ENCODE results near the gene BAZ1B.
"Not testable (repeated sequence)": the region's sequence is repeated elsewhere in the genome, so short reads cannot be mapped to it uniquely, and the experiment has no call there.

Gene BAZ1B

GRCh38 chr7:73503229-73503628, 18.9 kb downstream of the BAZ1B start:
- DNase-seq, result no peak

DNA sequence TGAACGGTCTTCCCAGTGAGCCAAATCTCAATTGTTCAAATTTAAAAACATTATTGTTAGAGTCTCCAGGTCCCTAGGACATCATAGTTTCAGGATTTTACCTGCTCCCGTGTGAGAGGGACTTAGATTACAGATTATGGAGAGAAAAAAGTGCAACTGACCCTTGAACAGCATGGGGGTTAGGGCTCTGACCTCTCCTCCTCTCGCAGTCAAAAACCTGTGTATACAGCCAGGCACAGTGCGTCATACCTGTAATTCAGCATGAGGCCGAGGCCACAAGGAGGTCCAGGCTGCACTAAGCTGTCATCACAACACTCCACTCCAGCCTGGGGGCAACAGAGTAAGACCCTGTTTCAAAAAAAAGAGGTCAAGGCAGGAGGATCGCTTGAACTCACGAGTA, 25.5 kb downstream of the BAZ1B start:
- no peak for DNase-seq

- not testable (repeated sequence) for DNase-seq
These were observed 26.6 kb downstream of the BAZ1B start for GRCh38 chr7:73495507-73495906.

- DNase-seq, result no peak
These were observed 32.1 kb downstream of the BAZ1B start for GRCh38 chr7:73489976-73490375.

DNA sequence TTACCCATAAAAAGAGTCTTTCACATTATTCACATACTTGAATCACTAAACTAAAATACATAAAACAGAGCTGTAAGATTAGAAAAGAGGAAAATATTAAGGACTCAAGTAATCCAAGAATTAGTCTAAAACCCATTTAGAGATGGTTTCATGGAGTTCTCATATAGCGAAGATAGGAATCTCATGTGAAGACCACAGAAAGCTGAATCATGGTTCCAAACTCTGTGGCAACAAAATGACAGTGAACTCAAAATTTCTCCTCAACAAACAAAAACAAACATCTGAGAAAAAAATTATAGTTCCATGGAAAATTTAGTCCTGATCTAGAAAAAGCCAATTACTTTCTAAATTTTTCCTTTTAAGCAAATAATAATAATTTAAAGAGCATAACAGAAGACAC, 34.6 kb downstream of the BAZ1B start:
- no peak for DNase-seq

GRCh38 chr7:73483171-73483570, 38.9 kb downstream of the BAZ1B start:
- DNase-seq, result no peak

DNA sequence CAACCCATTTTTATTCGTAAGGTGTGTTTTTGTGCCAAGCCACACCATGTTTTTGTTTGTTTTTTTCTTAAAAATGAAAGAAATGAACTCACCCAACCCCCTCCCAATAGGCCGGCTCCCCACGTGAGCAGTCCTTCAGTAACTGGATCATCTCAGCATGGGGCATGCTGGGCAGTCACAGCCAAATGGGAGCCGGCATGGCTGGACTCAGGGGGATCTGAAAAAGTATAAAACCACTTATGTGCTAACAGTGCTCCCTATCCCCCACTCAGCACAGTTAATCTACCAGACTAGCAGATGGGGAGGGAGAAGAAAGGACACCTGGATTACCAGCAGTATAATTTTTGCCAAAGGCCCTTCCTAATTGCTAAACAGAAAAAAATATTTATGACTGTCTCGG, 39.3 kb downstream of the BAZ1B start:
- DNase-seq, result no peak

GRCh38 chr7:73481521-73481920, 40.6 kb downstream of the BAZ1B start:
- not testable (repeated sequence) for DNase-seq

GRCh38 chr7:73478549-73478948, 43.5 kb downstream of the BAZ1B start:
- DNase-seq, result no peak

- no peak for DNase-seq
These were observed 44.7 kb downstream of the BAZ1B start for GRCh38 chr7:73477376-73477775.

DNA sequence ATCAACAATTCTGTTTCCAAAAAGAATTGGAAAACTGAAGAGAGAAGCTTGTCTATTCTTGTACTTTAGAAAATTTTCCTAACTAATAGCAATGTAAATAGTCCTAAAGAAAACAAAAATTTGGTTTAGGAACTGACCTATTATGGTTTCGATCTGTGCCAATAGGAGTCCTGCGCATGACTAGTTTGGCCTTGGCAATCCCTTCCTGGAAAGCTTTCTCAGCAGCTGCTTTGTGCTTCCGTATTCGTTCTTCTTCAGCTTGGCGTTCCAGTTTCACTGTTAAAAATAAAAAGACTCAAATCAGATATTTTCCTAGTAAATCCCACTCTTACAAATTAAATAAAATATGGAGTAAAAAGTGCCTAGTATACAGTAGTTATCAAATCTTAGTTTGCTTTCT, 51.9 kb downstream of the BAZ1B start:
- no peak for DNase-seq

DNA sequence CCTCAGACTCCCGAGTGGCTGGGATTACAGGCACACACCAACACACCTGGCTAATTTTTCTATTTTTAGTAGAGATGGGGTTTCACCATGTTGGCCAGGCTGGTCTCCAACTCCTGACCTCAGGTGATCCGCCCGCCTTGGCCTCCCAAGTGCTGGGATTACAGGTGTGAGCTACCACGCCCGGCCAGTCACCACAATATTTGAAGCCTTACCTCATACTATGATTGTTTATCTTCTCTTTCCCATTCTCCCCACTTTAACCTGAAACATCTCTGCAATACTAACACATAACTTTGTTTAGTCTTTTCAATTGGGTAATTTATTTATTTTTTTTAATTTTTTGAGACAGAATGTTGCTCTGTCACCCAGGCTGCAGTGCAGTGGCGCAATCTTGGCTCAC, 55.0 kb downstream of the BAZ1B start:
- DNase-seq, result not testable (repeated sequence)

DNA sequence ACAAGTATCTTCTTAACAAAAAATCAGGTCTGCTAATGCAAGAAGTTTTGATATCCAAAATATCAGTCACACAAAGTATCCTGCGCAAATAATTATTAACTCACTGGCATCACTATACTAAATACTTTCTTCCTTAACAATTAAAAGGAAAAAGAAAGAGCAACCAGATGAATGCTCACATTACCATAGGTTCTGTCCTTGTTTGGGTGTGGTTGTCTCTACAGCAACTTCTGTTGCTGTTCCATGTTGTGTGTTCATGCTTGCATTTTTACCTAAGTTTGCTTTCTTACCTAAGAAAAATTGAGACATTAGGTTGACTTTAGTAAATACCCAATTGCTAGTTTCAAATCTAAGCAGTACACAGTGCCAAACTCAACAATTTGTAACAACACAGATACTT, 56.0 kb downstream of the BAZ1B start:
- DNase-seq, result no peak

GRCh38 chr7:73463966-73464365, 58.1 kb downstream of the BAZ1B start:
- no peak for DNase-seq

- DNase-seq, result no peak
These were observed 58.8 kb downstream of the BAZ1B start for GRCh38 chr7:73463260-73463659.

GRCh38 chr7:73461782-73462285, 60.3 kb downstream of the BAZ1B start:
- DNase-seq, result no peak

DNA sequence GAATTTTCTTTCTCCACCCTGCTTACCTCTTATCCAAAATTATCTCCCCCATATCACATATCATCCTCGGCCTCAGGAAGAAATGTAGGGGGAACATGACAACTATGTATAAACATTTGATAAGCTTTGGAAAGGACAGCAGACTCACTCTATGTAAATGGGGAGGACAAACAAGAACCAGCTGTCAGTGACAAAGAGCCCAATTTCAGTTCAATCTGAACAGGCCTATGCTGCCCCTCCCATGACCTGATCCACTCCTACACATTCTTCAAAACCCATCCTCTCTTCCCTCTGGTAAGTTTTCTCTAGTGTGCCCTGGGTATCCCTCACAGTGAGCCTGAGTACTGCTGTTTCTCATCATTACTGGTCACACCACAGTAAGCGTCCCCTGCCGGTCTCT, 67.7 kb downstream of the BAZ1B start:
- DNase-seq, result no peak

GRCh38 chr7:73452999-73453635, 69.0 kb downstream of the BAZ1B start:
- DNase-seq, result no peak

GRCh38 chr7:73451780-73452398, 70.2 kb downstream of the BAZ1B start:
- peak; percentile 35 for DNase-seq

DNA sequence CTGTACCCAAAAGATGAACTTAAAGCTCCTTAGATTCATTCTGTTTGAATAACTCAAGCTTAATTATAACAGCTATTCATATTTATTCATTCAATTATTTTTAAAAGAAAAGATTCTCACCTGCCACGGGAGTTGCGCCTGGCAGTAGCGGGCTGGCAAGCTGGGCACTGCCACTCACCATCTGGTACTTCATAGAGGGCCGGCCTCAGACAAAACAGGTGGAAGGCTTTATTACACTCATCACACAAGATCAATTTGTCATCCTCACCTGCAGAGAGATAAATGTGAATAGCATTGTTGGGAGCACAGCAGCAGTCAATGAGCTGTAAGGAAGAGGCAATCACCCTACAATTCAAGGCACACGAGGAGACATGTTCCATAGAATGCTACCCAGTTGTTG, 72.7 kb downstream of the BAZ1B start:
- peak; percentile 55 for DNase-seq

GRCh38 chr7:73448609-73449008, 73.5 kb downstream of the BAZ1B start:
- DNase-seq, result no peak

DNA sequence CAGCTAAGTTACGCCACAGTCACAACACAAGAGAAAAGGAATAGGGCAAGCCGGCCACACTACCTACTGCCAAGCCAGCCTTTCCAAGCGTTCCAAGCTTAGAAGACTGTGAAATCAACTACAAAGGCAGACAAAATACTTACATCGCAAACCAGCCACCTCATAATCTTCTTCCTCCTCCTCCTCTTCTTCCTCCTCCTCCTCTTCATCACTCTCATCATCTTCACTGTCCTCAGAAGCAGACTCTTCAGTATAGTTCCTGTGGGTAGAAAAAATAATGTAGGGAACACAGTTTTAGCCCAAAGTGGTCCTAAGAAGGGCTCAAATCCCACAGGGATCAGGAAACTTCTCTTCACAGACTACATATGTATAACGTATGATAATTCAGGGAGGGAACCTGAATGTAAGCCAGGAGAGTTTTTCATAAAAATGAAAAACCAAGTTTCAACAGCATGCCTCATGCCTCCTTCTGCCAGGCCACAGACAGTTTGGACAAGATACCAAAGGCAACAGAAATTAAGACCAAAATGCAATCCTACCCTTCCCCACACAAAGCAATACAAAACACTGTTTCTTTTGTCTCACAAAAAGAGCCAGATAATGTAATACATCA, 74.9 kb downstream of the BAZ1B start:
- no peak for DNase-seq

GRCh38 chr7:73446682-73447081, 75.4 kb downstream of the BAZ1B start:
- DNase-seq, result no peak

DNA sequence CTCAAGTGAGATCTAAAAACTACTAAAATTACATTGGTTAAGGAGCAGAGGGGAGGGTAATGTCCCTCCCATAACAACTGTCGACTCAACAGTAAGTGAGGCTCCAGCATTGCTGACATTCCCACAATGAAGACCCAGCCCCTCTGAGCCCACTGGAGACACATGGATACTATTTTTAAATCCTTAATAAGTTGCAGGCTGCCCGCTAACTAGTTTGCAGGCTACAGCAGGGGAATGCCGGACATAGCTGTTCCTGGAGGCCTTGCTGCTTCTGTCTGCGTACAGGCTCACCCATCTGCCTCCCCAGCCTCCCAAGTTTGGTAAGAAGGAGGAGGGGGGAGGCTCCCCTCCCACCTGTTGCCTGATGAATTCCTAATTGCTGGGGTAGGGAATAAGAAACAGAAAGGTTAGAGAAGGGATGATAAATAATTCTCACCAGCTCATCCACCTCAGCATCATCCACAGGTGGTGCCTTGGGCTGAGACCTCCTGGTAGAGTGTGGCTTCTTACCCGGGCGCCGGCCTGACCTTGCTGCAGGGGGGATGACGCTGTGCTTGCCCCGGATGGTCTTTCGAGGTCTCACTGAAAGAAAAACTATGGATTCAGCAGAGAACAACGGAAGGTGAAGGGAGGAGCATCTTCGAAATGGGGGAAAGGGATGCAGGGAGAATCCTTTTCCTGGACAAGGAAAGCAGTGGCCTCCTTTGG, 78.4 kb downstream of the BAZ1B start:
- no peak for DNase-seq
